Right renal cortex interstitium (tissue), 3 donors: Measurements from ENCODE around the gene TMPRSS13. TPM values are rescaled to one million over a fixed set of nuclear protein-coding genes. Genes with fewer than 3 reads are reported as not detected.
"Not testable (repeated sequence)": the region's sequence is repeated elsewhere in the genome, so short reads cannot be mapped to it uniquely, and the experiment has no call there.

Source experiments
- DNase-seq, 3 donors: peaks; one replicate each; pipeline ENCODE4 v3.0.0-alpha.2; 2013; ENCODE audit warnings: low read depth in 3 of 3, low spot score in 2 of 3
- polyA plus RNA-seq, 3 donors: library from polyadenylated mRNA; unstranded; fragments of 120-200 nt; gene quantifications; one replicate each; pipeline ENCODE4 v1.2.1, GENCODE V29; 2013; ENCODE audit not compliant: insufficient read length in 3 of 3

TMPRSS13 gene
- polyA plus RNA-seq = under 1 TPM; 0.36 to 0.60 (median 0.48) TPM

DNA sequence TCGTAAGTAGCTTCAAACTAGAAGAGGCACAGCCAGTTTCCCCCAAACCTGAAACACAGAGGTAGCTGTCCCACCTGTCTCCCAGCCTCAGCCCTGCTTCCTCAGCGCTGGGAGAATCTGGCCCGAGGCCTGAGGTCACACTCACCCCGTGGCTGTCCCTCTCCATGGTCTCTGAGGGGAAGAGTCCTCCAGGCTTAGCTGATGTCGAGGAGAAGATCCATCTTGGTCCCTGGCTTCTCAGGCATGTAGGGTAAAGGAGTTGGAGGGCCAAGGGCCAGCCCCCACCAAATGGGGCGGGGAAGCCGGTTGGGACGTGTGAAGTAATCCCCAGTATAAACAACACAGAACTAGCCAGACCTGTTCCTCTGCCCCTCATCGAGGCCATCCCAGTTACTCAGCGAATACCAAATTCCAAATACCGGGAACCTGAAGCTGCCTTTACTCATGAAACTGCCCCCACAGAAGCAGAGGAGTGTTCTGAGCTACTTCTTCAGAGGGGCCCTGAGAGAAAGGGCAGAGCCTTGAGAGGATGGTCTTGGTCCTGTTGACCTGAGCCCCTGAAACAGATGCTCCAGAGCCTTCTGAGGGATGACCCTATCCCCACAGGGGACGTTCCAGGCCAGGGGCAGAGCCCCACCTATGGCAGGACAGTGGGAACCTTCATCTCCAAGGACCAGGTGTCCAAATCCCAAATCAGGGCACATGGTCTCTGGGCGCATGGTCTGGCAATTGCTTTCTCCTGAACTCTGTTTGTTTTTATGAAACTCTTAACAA, at the start of gene TMPRSS13:
Gene TMPRSS13 (minus strand): TSS at position 261 of the 774 bp plus-strand sequence. CDS start 95 bp downstream, at position 166.
- DNase-seq = no peak

DNA sequence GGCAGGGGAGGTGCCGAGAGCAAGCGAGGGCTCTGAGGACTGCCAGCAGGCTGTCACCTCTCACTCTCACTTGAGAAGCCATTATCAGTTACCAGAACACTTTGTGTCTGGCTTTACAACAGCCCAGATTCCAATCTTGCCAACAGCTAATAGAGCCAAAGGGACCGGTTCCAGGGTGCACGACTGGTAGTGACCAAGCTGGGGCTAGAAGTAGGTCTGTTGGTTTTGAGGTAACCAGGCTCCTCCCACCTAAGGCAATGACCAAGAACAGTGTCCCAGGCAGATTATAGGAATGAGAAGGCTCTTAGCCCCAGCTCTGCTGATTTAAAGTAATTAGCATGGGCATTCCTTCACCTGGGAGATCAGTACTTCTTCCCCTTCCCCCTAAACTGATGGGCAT, 49.8 kb upstream of the TMPRSS13 start:
- DNase-seq = no peak

GRCh38 chr11:117978291-117978910, 49.2 kb upstream of the TMPRSS13 start:
- not testable (repeated sequence) for DNase-seq

DNA sequence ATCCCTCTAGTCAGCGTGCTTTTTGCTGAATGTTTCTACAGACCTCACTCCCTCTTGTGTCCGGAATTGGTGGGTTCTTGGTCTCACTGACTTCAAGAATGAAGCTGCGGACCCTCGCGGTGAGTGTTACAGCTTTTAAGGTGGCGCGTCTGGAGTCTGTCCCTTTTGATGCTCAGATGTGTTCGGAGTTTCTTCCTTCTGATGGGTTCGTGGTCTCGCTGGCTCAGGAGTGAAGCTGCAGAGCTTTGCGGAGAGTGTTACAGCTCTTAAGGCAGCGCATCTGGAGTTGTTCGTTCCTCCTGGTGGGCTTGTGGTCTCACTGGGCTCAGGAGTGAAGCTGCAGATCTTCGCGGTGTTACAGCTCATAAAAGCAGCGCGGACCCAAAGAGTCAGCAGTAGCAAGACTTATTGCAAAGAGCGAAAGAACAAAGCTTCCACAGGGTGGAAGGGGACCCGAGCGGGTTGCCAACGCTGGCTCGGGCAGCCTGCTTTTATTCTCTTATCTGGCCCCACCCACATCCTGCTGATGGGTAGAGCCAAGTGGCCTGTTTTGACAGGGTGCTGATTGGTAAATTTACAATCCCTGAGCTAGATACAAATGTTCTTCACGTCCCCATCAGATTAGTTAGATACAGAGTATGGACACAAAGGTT, 48.5 kb upstream of the TMPRSS13 start:
- DNase-seq = not testable (repeated sequence)

DNA sequence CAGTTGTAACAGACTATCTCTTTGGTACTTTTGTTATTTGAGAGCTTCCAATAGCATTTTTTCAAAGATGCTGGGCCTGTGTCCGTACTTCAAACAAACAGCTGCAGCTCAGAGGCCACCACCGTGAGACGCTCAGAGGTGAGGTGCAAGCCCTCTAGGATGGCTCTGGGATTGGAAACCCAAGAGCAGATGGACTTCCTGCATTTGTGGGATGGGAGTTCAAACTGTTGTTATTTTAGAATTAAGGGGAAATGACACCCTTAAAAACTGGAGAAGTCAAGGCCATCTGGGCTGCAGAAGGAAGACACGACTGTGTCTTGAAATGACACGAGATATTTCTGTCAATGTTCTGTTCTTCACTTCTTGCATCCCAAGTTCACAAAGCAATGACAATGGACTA, 47.8 kb upstream of the TMPRSS13 start:
- no peak for DNase-seq

GRCh38 chr11:117976445-117976844, 47.2 kb upstream of the TMPRSS13 start:
- no peak for DNase-seq

GRCh38 chr11:117973503-117973860, 44.3 kb upstream of the TMPRSS13 start:
- DNase-seq = no peak

DNA sequence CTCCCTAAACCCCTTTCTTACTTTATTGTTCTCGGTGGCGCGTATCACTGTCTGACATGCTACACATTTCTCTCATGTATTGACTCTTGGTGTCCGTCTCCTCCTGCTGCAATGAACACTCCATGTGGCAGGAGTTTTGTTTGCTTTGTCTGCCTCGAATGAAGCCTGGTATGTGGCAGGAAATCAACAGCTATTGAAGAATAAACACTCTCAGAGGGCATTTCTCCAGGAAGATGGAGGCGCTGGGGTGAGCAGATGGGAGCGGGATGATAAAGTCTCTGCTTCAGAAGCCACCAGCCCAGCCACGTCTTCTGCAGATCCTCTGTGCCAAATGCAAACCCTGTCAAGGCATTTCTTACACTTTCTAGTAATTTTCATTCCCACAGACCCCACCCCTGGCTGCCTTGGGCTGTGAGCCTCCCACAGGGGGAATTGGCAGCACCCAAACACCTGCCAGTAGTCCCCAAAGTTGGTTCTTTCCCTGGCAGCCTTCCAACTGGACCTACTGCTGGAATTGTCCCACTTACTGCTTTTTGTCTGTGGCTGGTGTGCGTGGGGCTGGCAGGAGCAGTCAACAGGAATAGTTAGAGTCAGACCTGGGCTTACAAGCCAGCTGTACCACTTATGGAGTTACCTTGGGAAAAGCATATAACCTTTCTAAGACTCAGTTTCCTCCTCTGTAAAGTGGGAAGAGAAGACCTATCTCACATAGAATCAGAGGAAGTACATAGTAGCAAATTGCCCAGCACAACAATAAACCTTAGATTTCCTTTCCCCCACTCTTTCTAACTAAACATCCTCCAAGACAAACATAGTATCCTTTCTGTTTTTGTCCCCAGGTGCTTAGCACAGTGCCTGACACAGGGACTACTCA, 43.7 kb upstream of the TMPRSS13 start:
- DNase-seq = peak in 1 of 3 donors; percentile 8

GRCh38 chr11:117972044-117972443, 42.8 kb upstream of the TMPRSS13 start:
- no peak for DNase-seq

- no peak for DNase-seq
These were observed 41.3 kb upstream of the TMPRSS13 start for GRCh38 chr11:117970400-117971024.

GRCh38 chr11:117969160-117969991, 40.2 kb upstream of the TMPRSS13 start:
- no peak for DNase-seq

GRCh38 chr11:117966908-117967307, 37.7 kb upstream of the TMPRSS13 start:
- no peak for DNase-seq

GRCh38 chr11:117962826-117963225, 33.6 kb upstream of the TMPRSS13 start:
- no peak for DNase-seq

- no peak for DNase-seq
These were observed 32.7 kb upstream of the TMPRSS13 start for GRCh38 chr11:117961896-117962295.

- DNase-seq = no peak
These were observed 31.2 kb upstream of the TMPRSS13 start for GRCh38 chr11:117960406-117960805.

GRCh38 chr11:117959438-117960149, 30.4 kb upstream of the TMPRSS13 start:
- no peak for DNase-seq

DNA sequence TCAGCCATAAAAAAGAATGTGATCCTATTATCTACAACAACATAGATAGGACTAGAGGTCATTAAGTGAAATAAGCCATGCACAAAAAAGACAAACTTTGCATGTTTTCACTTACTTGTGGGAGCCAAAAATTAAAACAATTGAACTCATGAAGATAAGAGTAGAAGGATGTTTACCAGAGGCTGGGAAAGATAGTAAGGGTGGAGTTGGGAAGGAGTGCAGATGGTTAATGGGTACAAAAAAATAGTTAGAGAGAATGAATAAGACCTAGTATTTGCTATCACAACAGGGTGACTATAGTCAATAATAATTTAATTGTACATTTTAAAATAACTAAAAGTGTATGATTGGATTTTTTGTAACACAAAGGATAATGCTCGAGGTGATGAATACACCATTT, 29.7 kb upstream of the TMPRSS13 start:
- DNase-seq = no peak

- DNase-seq = no peak
These were observed 23.9 kb upstream of the TMPRSS13 start for GRCh38 chr11:117953024-117953671.
